NCI-H526 treated with DMSO at 0.1 percent for 48 hours (cell line): ENCODE measurements around the gene LSR.

Experiments used
- DNase-seq: peaks from one replicate; lab custom pipeline; 2025; lab: John Stamatoyannopoulos, UW

Gene LSR, protein sequence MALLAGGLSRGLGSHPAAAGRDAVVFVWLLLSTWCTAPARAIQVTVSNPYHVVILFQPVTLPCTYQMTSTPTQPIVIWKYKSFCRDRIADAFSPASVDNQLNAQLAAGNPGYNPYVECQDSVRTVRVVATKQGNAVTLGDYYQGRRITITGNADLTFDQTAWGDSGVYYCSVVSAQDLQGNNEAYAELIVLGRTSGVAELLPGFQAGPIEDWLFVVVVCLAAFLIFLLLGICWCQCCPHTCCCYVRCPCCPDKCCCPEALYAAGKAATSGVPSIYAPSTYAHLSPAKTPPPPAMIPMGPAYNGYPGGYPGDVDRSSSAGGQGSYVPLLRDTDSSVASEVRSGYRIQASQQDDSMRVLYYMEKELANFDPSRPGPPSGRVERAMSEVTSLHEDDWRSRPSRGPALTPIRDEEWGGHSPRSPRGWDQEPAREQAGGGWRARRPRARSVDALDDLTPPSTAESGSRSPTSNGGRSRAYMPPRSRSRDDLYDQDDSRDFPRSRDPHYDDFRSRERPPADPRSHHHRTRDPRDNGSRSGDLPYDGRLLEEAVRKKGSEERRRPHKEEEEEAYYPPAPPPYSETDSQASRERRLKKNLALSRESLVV

DNA sequence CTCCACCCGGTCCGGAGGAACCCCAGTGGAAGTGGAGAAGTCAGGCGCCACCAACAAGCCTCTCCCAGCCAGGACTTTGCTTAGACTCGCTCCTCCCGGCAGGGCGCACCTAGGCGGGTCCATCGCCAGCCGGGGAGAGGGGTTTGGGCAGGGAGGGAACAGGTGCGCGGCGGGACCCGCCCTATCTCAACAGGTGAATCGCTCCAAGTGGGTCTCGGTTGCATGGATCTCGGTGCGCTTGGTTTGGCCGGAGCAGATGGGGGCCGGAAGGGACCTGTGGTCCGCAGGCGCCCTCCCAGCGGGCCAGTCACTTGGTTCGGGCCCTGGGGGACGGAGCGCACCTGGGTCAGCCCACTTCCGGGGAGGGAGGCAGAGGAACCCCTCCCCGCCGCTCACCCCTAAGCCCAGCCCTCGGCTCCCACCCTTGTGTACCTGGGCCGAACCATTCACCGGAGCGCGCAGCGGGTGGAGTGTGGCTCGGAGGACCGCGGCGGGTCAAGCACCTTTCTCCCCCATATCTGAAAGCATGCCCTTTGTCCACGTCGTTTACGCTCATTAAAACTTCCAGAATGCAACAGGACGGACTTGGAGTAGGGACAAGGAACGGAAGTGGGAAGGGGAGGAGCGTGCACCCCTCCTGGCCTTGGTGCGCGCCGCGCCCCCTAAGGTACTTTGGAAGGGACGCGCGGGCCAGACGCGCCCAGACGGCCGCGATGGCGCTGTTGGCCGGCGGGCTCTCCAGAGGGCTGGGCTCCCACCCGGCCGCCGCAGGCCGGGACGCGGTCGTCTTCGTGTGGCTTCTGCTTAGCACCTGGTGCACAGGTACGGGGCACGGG, at the start of gene LSR:
Gene LSR (plus strand): TSS at position 693 of the 836 bp plus-strand sequence. CDS start 21 bp downstream, at position 714.
- DNase-seq = peak; percentile 97

DNA sequence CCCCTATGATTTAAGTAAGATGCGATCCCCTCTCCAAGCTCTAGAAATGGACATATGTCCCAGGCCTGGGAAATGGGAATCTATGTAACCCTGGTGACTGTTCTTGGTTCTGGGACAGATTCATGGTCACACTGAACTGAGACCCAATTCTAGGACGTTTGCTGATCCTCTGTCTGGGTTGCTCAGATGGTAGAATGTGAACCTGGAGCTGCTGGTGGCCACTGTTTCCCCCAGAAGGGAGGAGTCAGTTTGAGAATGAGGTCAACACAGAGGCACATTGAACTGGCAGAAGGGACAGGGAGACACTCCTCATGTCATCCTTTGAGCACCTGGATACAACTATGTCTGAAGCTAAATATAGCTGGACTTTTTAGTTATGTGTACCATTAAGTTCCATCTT, 49.3 kb upstream of the LSR start:
- no peak for DNase-seq

DNA sequence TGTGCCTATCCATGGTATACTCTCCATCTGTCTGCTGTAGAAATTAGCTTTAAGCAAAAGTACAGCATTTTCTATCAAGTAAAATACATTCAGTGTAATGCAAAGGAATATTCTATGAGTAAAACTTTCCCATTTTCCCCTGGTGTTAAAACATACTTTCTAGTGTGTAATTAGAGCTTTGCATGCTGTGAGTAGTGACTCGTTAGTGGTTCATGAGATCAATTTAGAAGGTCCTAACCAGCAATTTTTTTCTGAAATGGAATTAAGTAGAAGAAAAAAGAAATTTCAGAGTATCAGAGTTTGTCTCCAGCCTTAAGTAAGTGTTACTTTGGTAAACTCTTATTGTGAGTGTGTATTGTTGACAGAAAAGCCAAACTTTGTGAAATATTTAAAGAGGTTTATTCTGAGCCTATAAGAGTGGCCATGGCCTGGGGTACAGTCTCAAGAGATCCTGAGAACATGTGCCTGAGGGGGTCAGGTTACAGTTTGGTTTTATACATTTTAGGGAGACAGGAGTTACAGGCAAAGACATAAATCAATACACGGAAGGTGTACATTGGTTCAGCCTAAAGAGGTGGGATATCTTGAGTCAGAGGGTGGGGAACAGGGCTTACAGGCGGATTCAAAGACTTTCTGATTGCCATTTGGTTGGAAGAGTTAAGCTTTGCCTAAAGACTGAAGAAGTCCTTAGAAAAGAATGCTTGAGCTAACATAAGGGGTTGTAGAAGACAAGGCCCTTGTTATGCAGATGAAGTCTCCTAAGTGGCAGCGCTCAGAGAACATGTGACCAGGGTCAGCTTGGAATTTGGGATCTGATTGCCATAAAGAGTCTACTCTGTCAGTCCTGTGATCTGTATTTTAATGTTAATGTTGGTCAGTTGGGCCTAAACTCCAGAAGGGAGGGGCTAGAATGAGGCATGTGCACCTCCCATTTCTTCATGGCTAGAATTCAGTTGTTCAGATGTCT, 45.8 kb upstream of the LSR start:
- no peak for DNase-seq

DNA sequence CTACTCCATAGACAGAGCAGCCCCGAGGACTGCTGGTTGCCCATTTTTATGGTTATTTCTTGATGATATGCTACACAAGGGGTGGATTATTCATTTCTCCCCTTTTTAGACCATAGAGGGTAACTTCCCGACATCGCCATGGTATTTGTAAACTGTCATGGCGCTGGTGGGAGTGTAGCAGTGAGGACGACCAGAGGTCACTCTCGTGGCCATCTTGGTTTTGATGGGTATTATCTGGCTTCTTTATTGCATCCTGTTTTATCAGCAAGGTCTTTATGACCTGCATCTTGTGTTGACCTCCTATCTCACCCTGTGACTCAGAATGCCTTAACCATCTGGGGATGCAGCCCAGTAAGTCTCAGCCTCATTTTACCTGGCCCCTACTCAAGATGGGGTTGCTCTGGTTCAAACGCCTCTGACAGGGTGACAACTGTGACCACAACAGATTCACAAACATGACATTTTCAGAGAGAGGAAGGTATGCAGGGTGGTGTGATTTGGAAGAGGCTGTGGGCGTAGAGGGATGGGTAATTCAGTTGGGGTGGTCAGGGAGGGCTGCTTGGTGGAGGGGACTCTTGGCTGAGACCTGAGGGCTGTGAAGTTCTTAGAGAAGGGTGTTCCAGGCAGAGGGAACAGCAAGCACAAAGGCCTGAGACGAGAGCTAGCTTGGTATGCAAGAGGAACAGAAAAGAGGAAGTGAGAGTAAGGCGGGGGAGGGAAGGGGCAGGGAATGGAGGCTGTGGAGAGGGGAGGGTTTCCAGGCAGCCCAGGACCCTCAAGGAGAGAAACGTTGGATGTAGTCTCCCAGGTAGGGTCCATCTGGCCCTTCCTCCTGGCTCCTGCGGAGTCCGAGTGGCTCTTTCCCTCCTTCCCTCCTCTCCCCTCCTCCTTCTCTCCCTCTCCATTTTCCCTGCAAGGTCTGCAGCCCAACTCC, 43.7 kb upstream of the LSR start:
- no peak for DNase-seq

DNA sequence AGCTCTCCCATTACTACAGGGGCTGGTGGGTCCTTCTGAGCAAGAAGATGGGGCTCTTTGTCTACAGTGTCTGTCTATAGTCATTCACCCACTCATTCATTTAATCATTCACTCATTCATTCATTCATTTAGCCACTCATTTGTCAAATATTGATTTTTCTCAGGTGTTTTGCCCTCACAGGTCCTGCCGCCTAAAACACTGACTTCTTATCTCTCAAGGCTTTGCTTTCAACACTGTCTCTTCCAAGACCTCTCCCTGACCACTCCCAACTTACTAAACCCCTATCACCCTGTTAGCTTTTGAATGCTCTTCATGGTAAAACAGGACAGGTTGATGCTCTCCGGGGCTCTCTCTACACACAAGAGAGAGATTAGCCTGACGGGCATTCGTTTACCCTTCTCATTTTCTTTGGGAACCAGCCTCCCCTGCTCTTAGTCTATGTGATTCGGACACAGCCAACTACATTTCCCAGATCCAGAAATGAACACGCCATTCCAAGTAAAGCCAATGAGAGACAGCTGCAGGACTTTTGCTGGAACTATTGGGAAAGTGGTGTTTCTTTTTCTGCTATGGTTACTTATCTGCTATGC, 43.0 kb upstream of the LSR start:
- no peak for DNase-seq

DNA sequence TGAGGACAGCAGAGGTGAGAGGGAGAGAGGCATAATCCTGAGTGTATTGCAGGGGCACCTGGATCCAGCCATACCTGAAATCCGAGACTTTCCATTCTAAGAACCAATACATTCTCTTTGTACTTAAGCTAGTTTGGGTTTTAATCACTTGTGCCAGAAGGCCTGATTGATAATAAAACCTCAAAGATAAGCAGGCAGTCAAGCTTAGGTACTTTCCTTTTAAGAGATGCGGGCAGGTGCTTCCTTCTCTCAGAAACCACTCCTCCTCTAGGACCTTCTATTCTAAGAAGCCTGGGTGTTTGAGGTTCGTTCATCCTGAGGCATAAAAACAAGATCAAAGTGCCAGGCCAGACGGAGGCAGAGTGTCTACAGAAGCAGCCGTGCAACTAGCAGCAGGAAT, 42.4 kb upstream of the LSR start:
- DNase-seq = no peak

DNA sequence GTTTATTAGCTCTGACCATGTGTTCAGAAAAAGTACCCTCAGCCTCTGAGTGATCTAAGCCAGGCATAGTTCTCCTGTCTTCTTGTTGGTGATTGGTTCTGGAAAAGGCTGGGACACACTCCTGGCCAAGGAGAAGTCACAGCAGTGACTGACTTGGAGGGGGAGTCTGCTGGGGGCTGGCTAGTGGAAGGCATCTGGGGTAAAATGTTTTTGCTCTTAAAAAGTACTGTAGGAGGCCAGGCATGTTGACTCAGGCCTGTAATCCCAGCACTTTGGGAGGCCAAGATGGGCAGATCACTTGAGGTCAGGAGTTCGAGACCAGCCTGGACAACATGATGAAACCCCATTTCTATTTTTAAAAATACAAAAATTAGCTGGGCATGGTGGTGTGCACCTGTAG, 41.9 kb upstream of the LSR start:
- DNase-seq = no peak

DNA sequence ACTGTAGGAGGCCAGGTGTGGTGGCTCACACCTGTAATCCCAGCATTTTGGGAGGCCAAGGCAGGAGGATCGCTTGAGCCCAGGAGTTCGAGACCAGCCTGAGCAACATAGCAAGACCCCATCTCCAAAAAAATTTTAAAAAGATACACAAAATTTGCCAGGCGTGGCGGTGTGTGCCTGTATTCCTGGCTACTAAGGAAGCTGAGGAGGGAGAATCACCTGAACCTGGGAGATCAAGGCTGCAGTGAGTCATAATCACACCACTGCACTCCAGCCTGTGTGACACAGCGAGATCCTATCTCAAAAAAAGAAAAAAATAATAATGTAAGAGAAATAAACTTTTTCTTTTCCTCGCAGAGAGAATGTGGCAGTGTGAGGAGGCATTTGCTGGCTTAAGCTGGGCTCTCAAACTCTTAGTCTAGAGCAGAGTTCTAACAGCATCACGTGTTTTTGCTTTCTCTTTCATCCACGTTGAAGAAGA, 41.4 kb upstream of the LSR start:
- no peak for DNase-seq

DNA sequence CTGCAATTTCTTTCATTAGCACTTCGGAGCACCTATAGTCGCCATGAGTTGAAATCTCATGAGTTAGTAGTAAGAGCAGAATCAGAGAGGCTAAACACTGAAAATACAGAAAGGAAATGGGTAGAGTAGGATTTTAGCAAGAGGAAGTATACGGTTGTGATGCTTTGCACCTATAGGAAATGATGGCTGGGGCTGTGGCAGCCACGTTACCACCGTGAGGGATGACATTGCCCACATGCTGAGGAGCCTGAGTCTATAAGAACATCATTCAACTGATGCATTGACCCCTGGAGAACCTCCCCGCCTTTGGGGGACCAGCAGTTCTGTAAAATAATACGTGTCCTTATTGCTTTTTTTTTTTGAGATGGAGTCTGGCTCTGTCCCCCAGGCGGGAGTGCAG, 40.7 kb upstream of the LSR start:
- DNase-seq = no peak

DNA sequence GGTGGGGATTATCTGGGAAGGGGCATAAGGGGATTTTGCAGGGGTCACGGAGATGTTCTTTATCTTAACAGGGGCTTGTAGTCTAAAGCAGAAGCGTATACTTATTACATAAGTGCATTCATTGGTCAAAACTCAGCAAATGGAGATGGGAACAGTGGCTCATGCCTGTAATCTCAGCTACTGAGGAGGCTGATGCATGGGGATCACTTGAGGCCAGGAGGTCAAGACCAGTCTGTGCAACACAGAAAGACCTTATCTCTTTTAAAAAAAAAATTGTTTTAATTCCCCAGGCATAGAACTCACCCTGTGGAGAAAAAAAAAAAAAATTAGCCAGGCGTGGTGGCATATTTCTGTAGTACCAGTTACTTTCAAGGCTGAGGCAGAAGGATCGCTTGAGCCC, 39.2 kb upstream of the LSR start:
- DNase-seq = no peak

DNA sequence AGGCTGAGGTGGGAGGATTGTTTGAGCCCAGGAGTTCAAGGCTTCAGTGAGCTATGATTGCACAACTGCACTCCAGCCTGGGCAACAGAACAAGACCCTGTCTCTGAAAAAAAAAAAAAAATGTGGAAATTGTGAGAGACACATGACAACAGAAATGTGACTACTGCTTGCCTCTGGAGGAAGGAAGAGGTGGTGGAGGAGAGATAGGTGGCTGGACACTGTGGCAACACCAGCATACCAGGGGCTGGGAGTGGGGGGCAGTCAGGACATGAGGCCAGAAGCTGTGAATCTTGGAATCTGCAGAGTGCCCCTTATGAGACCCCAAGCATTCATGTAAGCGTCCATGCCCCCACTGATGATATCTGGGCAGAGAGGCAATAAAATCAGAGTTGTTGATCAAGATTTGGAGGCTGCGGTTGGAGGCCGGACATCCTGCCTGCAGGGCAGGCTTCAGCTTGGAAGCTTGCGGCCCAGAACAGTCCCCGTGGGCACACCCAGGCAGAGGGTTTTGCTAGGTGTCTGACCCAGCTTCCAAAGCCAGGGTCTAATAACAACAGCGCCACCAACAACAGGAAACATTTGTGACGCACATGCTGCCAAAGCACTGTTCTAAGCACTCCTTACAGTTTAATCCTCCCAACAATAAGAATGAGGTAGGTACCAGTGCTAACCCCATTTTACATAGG, 37.1 kb upstream of the LSR start:
- DNase-seq = no peak

DNA sequence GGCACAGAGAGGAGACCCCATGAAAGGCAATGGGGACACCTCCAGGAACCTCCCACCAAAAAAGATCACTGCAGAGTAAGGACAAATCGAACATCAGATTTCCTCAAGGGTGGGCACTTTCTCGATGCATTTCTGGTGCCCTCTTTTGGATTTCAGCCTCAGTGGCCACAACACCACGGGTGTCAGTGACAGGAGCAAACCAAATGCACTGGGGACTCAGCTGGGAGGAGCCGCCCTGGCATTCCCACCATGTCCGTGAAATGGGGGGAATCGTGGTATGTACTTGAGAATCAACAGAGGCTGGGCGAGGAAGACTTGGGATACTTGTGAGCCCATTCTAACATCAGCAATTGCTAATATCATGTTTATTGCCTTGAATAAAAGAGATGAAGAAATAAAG, 36.6 kb upstream of the LSR start:
- DNase-seq = no peak

DNA sequence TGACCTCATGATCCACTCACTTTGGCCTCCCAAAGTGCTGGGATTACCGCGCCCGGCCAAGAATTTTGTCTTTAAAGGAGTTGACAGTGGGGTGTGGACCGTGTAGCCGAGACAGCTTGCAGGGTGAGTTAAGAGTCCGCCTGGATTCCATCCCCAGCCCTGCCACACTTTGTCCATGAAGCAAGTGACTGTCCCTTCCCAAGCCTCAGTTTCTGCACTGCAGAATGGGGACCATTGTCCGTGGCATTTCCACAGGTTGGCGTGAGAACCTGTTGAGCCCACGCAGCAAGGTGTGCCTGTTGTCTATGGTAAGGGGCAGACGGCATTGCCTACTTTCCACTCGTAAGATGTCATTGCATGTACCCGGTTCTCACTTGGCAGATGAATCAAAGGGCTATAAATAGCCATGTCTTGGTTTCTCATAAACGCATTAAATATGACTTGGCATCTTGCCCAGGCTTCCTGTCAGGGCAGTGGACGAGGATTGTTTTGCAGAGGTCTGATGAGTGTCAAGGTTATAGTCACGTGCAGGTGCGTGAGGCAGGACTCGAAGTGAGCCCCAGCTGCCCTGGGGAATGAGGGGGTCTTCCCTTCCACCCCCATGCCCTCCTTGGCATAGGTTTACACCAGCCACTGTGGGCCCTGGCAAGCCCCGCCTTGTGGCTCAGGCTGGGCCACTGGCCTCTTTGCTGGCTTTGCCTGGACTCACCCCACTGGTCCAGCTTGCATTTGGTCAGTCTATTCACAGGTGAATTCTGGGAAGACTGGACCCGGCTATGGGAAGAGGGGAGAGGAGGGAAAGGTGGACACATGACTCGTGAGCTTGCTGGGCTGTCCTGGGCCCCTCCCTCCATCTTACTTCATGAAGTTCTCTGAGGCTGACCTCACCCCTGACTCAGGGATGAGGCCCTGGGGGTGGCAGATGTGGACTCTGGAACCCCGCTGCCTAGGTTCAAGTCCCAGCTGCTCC, 34.9 kb upstream of the LSR start:
- peak; percentile 62 for DNase-seq

DNA sequence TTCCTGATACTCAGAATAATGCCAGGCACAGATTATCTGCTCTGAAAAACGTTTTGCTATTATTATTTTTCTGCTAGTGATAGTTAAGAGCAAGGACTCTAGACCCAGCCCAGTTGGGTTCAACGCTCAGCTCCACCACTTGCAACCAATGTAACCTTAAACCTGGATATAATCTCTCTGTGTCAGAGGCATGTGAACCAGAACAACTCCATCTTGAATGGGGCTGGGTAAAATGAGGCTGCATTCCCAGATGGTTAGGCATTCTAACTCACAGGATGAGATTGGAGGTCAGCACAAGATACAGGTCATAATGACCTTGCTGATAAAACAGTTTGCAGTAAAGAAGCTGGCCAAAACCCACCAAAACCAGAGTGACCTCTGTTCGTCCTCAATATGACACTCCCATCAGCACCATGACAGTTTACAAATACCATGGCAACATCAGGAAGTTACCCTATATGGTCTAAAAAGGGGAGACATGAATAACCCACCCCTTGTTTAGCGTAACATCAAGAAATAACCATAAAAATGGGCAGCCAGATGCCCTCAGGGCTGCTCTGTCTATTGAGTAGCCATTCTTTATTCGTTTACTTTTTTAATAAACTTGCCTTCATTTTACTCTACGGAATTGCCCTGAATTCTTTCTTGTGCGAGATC, 33.9 kb upstream of the LSR start:
- no peak for DNase-seq

DNA sequence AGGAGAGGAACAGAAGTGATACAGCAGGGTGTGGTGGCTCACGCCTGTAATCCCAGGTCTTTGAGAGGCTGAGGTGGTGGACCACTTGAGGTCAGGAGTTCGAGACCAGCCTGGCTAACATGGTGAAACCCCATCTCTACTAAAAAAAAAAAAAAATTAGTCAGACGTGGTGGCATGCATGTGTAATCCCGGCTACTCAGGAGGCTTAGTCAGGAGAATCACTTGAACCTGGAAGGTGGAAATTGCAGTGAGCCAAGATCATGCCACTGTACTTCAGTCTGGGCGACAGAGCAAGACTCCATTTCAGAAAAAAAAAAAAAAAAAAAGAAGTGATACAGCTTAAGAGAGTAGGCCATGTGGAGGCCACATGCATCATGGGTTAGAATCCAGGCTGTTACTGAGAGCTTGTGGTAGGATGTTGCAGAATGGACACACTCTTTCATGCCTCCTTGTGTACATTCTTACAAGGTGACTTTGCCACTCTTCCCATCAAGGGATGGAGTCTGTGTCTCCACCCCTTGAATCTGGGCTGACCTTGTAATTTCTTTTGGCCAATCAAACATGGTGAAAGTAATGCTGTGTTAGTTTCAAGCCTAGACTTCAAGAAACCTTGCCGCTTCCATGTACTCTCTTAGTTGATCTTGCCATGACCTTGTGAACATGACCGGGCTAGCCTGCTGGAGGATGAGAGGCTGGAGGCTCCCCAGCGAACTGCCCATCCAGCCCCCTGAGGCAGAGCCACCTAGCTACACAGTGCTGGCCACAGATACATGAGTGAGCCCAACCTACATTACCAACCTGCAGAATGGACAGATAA, 32.6 kb upstream of the LSR start:
- no peak for DNase-seq

DNA sequence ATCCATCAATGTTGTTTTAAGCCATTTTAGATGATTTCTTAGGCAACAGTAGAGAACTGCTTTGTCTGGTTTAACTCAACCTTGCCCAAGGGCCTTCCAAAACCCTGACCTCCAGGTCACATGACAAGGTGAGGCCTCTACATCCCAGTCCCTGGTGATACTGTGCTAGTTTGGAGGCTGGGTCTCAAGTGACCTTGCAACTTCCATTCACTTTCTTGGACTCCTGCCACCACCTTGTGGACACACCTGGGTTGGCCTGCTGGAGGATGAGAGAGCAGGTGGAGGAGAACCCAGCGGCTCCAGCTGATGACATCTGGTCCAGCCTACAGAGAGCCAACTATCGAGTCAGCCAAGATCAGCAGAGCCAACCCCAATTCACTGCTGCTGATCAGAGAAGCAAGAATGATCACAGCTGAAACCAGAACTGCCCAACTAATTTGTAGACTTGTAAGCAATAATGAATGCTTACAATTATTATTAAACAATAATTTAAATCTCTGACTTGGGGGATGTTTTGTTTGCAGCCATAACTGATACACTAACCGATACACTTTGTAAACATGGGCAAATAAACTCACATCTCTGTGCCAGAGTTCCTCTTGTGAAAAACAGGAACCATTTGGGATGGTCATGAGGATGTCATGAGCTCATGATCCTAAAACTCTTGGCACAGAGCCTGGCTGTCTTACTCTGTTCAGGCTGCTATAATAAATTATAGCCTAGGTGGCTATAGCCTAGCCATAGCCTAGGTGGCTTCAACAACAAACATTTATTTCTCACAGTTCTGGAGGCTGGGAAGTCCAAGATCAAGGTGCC, 31.8 kb upstream of the LSR start:
- DNase-seq = no peak
